ENCODE measurements around the gene KIF20B.

KIF20B gene

DNA sequence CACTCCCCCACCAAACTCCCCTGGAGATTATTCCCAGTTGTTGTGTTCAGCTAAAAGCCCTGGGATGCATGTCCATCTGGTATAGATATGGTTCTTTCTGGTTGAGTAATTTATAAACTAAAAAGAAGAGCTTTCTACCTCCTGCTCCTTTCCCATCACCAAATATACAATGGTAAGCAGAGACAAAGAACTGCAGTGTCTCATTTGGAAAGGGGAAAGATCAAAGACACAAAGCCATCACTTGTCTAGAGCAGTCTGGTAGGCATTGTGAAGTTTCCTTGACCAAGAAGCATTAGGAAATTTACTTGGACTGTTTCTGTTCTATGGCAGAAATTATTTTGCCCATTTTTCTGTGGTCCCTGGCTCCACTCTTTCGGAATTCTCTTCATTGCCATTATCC, 31.4 kb upstream of the KIF20B start:
- no peak for TF ChIP-seq SUZ12 (IDR thresholded peaks at IDR 0.05)
- no peak for TF ChIP-seq FOXK2 (IDR thresholded peaks at IDR 0.05)
- CTCF ChIA-PET: no interaction called here
- no peak for DNase-seq (ENCODE audit: extremely low spot score)
- POLR2A ChIA-PET: interaction anchor here (1.0 kb wide), 1 partner anchor 31 kb away, joined by 4 read pairs; the partner anchor contains the start of gene KIF20B

GRCh38 chr10:89670926-89671325, 30.5 kb upstream of the KIF20B start:
- no peak for DNase-seq (ENCODE audit: extremely low spot score)
- POLR2A ChIA-PET: interaction anchor here (1.0 kb wide), 1 partner anchor 30 kb away, joined by 4 read pairs; the partner anchor contains the start of gene KIF20B
- CTCF ChIA-PET: no interaction called here
- no peak for TF ChIP-seq L3MBTL2 (conservative IDR thresholded peaks at IDR 0.05)
- TF ChIP-seq NFRKB (IDR thresholded peaks at IDR 0.05): no peak
- TF ChIP-seq TARDBP (IDR thresholded peaks at IDR 0.05): no peak
- TF ChIP-seq SUZ12 (IDR thresholded peaks at IDR 0.05): no peak
- no peak for TF ChIP-seq ZNF384 (IDR thresholded peaks at IDR 0.05)
- TF ChIP-seq ELF4 (IDR thresholded peaks at IDR 0.05): no peak
- no peak for TF ChIP-seq PKNOX1 (IDR thresholded peaks at IDR 0.05)
- TF ChIP-seq CTBP1 (IDR thresholded peaks at IDR 0.05; ENCODE audit: borderline replicate concordance): no peak
- no peak for TF ChIP-seq FOXA1 (IDR thresholded peaks at IDR 0.05)
- TF ChIP-seq ARNT (IDR thresholded peaks at IDR 0.05): no peak
- no peak for TF ChIP-seq FOXK2 (IDR thresholded peaks at IDR 0.05)
- no peak for TF ChIP-seq HDGF (IDR thresholded peaks at IDR 0.05; ENCODE audit: borderline replicate concordance)
- TF ChIP-seq LEF1 (IDR thresholded peaks at IDR 0.05; ENCODE audit: borderline replicate concordance): no peak
- no peak for TF ChIP-seq FOXM1 (IDR thresholded peaks at IDR 0.05; ENCODE audit: borderline replicate concordance)
- no peak for TF ChIP-seq SP1 (IDR thresholded peaks at IDR 0.05)
- no peak for TF ChIP-seq BHLHE40 (IDR thresholded peaks at IDR 0.05; ENCODE audit: borderline replicate concordance)

- ChIA-PET POLR2A (no interaction called here), CTCF (no interaction called here)
- TF ChIP-seq TARDBP (IDR thresholded peaks at IDR 0.05): no peak
- no peak for TF ChIP-seq BHLHE40 (IDR thresholded peaks at IDR 0.05; ENCODE audit: borderline replicate concordance)
- TF ChIP-seq L3MBTL2 (conservative IDR thresholded peaks at IDR 0.05): no peak
- TF ChIP-seq FOXK2 (IDR thresholded peaks at IDR 0.05): no peak
- TF ChIP-seq FOXA1 (IDR thresholded peaks at IDR 0.05): no peak
- TF ChIP-seq ARNT (IDR thresholded peaks at IDR 0.05): no peak
- TF ChIP-seq PKNOX1 (IDR thresholded peaks at IDR 0.05): no peak
- TF ChIP-seq NFRKB (IDR thresholded peaks at IDR 0.05): no peak
- DNase-seq (ENCODE audit: extremely low spot score): no peak
Observed at GRCh38 chr10:89677341-89677740, 24.0 kb upstream of the KIF20B start.

- DNase-seq (ENCODE audit: extremely low spot score): no peak
- CTCF ChIA-PET: no interaction called here
- POLR2A ChIA-PET: interaction anchor here (2.0 kb wide), 1 partner anchor 21 kb away, joined by 8 read pairs; the partner anchor contains the start of gene KIF20B
- TF ChIP-seq ZNF384 (IDR thresholded peaks at IDR 0.05) (no peak), SP1 (IDR thresholded peaks at IDR 0.05) (no peak), ARNT (IDR thresholded peaks at IDR 0.05) (no peak), LEF1 (IDR thresholded peaks at IDR 0.05; ENCODE audit: borderline replicate concordance) (no peak), FOXA1 (IDR thresholded peaks at IDR 0.05) (no peak), SUZ12 (IDR thresholded peaks at IDR 0.05) (no peak), CTBP1 (IDR thresholded peaks at IDR 0.05; ENCODE audit: borderline replicate concordance) (no peak), BHLHE40 (IDR thresholded peaks at IDR 0.05; ENCODE audit: borderline replicate concordance) (no peak), TARDBP (IDR thresholded peaks at IDR 0.05) (no peak), L3MBTL2 (conservative IDR thresholded peaks at IDR 0.05) (no peak), FOXK2 (IDR thresholded peaks at IDR 0.05) (no peak), HDGF (IDR thresholded peaks at IDR 0.05; ENCODE audit: borderline replicate concordance) (no peak)
Observed at GRCh38 chr10:89679986-89680385, 21.4 kb upstream of the KIF20B start.

GRCh38 chr10:89683883-89684282, 17.5 kb upstream of the KIF20B start:
- TF ChIP-seq LEF1 (IDR thresholded peaks at IDR 0.05; ENCODE audit: borderline replicate concordance) (no peak), BHLHE40 (IDR thresholded peaks at IDR 0.05; ENCODE audit: borderline replicate concordance) (no peak), ELF4 (IDR thresholded peaks at IDR 0.05) (no peak), SUZ12 (IDR thresholded peaks at IDR 0.05) (no peak), ARNT (IDR thresholded peaks at IDR 0.05) (no peak), FOXM1 (IDR thresholded peaks at IDR 0.05; ENCODE audit: borderline replicate concordance) (no peak), NFRKB (IDR thresholded peaks at IDR 0.05) (no peak), L3MBTL2 (conservative IDR thresholded peaks at IDR 0.05) (no peak), PKNOX1 (IDR thresholded peaks at IDR 0.05) (no peak), FOXK2 (IDR thresholded peaks at IDR 0.05) (no peak)
- DNase-seq (ENCODE audit: extremely low spot score): no peak
- ChIA-PET POLR2A (no interaction called here), CTCF (no interaction called here)

- CTCF ChIA-PET: no interaction called here
- no peak for DNase-seq (ENCODE audit: extremely low spot score)
- no peak for TF ChIP-seq FOXM1 (IDR thresholded peaks at IDR 0.05; ENCODE audit: borderline replicate concordance)
- no peak for TF ChIP-seq LEF1 (IDR thresholded peaks at IDR 0.05; ENCODE audit: borderline replicate concordance)
- POLR2A ChIA-PET: no interaction called here
Observed at GRCh38 chr10:89684604-89685003, 16.8 kb upstream of the KIF20B start.

- ChIA-PET POLR2A (no interaction called here), CTCF (no interaction called here)
- no peak for TF ChIP-seq BHLHE40 (IDR thresholded peaks at IDR 0.05; ENCODE audit: borderline replicate concordance)
- no peak for TF ChIP-seq FOXA1 (IDR thresholded peaks at IDR 0.05)
- TF ChIP-seq ELF4 (IDR thresholded peaks at IDR 0.05): no peak
- TF ChIP-seq ARNT (IDR thresholded peaks at IDR 0.05): no peak
- no peak for TF ChIP-seq SP1 (IDR thresholded peaks at IDR 0.05)
- TF ChIP-seq SUZ12 (IDR thresholded peaks at IDR 0.05): no peak
- no peak for TF ChIP-seq L3MBTL2 (conservative IDR thresholded peaks at IDR 0.05)
- DNase-seq (ENCODE audit: extremely low spot score): no peak
Observed at GRCh38 chr10:89685936-89686335, 15.5 kb upstream of the KIF20B start.
